IMR-90 (cell line): ENCODE measurements around the gene PSAPL1. TPM values are rescaled to one million over a fixed set of nuclear protein-coding genes. Genes with fewer than 3 reads are reported as not detected.
A peak's percentile ranks its signal among the peaks of the same experiment; 100 is the strongest.

Source experiments
- ATAC-seq: fragments of 200-7000 bp; cut with Tn5 transposase; 2 replicates; pipeline ENCODE4 v1.9.1; 2020; ENCODE audit warnings: low read depth, mild to moderate bottlenecking, moderate library complexity
- BruUV-seq: library from RNA; stranded (reverse); fragments of 400-500 nt; replicated peaks from 2 replicates; lab custom pipeline; 2021; lab: Mats Ljungman, UMichigan
- CTCF ChIA-PET: fragments of 300-600 bp; formaldehyde crosslinking; extraction: SDS; loops from one replicate; lab custom pipeline; 2021; ENCODE audit warnings: antibody characterized with exemption; lab: Yijun Ruan, JAX
- POLR2A ChIA-PET: fragments of 300-600 bp; sonication (Branson Sonifier 250); formaldehyde crosslinking; loops from one replicate; lab custom pipeline; 2022; ENCODE audit warnings: antibody characterized with exemption; ENCODE audit not compliant: unreplicated experiment; lab: Charles Lee
- DNase-seq: peaks from one replicate; pipeline ENCODE4 v3.0.0; 2013
- H2AFZ ChIP-seq: replicated peaks from 2 replicates; pipeline ENCODE3; 2013; ENCODE audit warnings: low read length, mild to moderate bottlenecking; ENCODE audit not compliant: poor library complexity
- H2AK5ac ChIP-seq: 2 replicates; pipeline ENCODE4 v1.6.1; 2013; ENCODE audit warnings: low read depth, low read length, inconsistent platforms
- H2AK9ac ChIP-seq: replicated peaks from 2 replicates; pipeline ENCODE3; 2013; ENCODE audit warnings: mild to moderate bottlenecking, low read depth, low read length, moderate library complexity; ENCODE audit not compliant: poor library complexity
- H2BK120ac ChIP-seq: 2 replicates; pipeline ENCODE4 v1.6.1; 2013; ENCODE audit warnings: low read depth, low read length, inconsistent platforms
- H2BK15ac ChIP-seq: 3 replicates; pipeline ENCODE4 v1.6.1; 2013; ENCODE audit warnings: low read depth, low read length, inconsistent platforms
- H2BK20ac ChIP-seq: 2 replicates; pipeline ENCODE4 v1.6.1; 2013; ENCODE audit warnings: low read depth, mild to moderate bottlenecking, inconsistent platforms, low read length, moderate library complexity
- H2BK5ac ChIP-seq: 2 replicates; pipeline ENCODE4 v1.6.1; 2013; ENCODE audit warnings: mild to moderate bottlenecking, low read depth, low read length, inconsistent platforms; ENCODE audit not compliant: poor library complexity, severe bottlenecking
- H3K14ac ChIP-seq: replicated peaks from 2 replicates; pipeline ENCODE4 v1.6.1; 2013; ENCODE audit warnings: low read depth, low read length, inconsistent platforms
- H3K18ac ChIP-seq: 2 replicates; pipeline ENCODE4 v1.6.1; 2013; ENCODE audit warnings: low read depth, low read length, control low read depth
- H3K23ac ChIP-seq: 2 replicates; pipeline ENCODE4 v1.6.1; 2013; ENCODE audit warnings: low read depth, low read length, inconsistent platforms
- H3K27ac ChIP-seq: 2 replicates; pipeline ENCODE4 v1.5.1; 2013; ENCODE audit warnings: mild to moderate bottlenecking, control low read depth, low read length; ENCODE audit not compliant: insufficient read depth
- H3K27me3 ChIP-seq: 2 replicates; pipeline ENCODE4 v1.6.1; 2013; ENCODE audit warnings: low read length; ENCODE audit not compliant: control insufficient read depth, insufficient read depth
- H3K36me3 ChIP-seq: 2 replicates; pipeline ENCODE4 v1.6.1; 2013; ENCODE audit warnings: low read length, mixed read lengths; ENCODE audit not compliant: control insufficient read depth, insufficient read depth
- H3K4ac ChIP-seq: 2 replicates; pipeline ENCODE4 v1.6.1; 2013; ENCODE audit warnings: low read depth, low read length, inconsistent platforms
- H3K4me1 ChIP-seq: 2 replicates; pipeline ENCODE4 v1.6.1; 2013; ENCODE audit warnings: low read length, mixed read lengths; ENCODE audit not compliant: control insufficient read depth, insufficient read depth
- H3K4me2 ChIP-seq: 2 replicates; pipeline ENCODE4 v1.6.1; 2013; ENCODE audit warnings: low read depth, mild to moderate bottlenecking, control low read depth, low read length, moderate library complexity
- H3K4me3 ChIP-seq: 2 replicates; pipeline ENCODE4 v1.5.1; 2013; ENCODE audit warnings: low read depth, mild to moderate bottlenecking, control low read depth, low read length, moderate library complexity; ENCODE audit not compliant: insufficient read depth
- H3K56ac ChIP-seq: 2 replicates; pipeline ENCODE4 v1.6.1; 2013; ENCODE audit warnings: low read length, inconsistent platforms; ENCODE audit not compliant: insufficient read depth; ENCODE audit errors: extremely low read depth
- H3K79me1 ChIP-seq, 2 experiments: 2 replicates each; pipeline ENCODE4 v1.6.1; 2013; ENCODE audit warnings: low read length in 2 of 2, inconsistent platforms in 1 of 2, low read depth in 1 of 2
- H3K9ac ChIP-seq: 2 replicates; pipeline ENCODE4 v1.6.1; 2013; ENCODE audit warnings: low read depth, low read length, control low read depth
- H3K9me1 ChIP-seq: 2 replicates; pipeline ENCODE4 v1.6.1; 2013; ENCODE audit warnings: low read length, inconsistent platforms; ENCODE audit not compliant: insufficient read depth
- H3K9me3 ChIP-seq: 2 replicates; pipeline ENCODE4 v1.6.1; 2013; ENCODE audit warnings: low read length; ENCODE audit not compliant: control insufficient read depth, insufficient read depth
- H4K20me1 ChIP-seq: 2 replicates; pipeline ENCODE4 v1.6.1; 2013; ENCODE audit warnings: low read length, inconsistent platforms; ENCODE audit not compliant: insufficient read depth
- H4K5ac ChIP-seq: 2 replicates; pipeline ENCODE4 v1.6.1; 2013; ENCODE audit warnings: mild to moderate bottlenecking, low read depth, low read length, control low read depth
- H4K8ac ChIP-seq, 2 experiments: 2 replicates each; pipeline ENCODE4 v1.6.1; 2013; ENCODE audit warnings: low read depth in 2 of 2, low read length in 2 of 2, control low read depth in 1 of 2, inconsistent platforms in 1 of 2
- H4K91ac ChIP-seq: 2 replicates; pipeline ENCODE4 v1.6.1; 2013; ENCODE audit warnings: low read depth, low read length, inconsistent platforms; ENCODE audit not compliant: insufficient read depth
- BHLHE40 ChIP-seq: fragments of 150-350 bp; IDR thresholded peaks from 2 replicates; pipeline ENCODE4 v1.6.1; 2016; ENCODE audit warnings: mild to moderate bottlenecking, low read depth, low read length
- CTCF ChIP-seq: conservative IDR thresholded peaks from 2 replicates; pipeline ENCODE4 v1.5.1; 2012; ENCODE audit warnings: mild to moderate bottlenecking, low read depth, low read length, improper control_type of control experiment
- ELK1 ChIP-seq: fragments of 150-350 bp; IDR thresholded peaks from 2 replicates; pipeline ENCODE4 v1.6.1; 2016; ENCODE audit warnings: low read depth, mild to moderate bottlenecking, low read length, moderate library complexity, borderline replicate concordance
- MAZ ChIP-seq: IDR thresholded peaks from 2 replicates; pipeline ENCODE4 v1.6.1; 2012; ENCODE audit warnings: low read depth, mild to moderate bottlenecking, low read length, improper control_type of control experiment, moderate library complexity, borderline replicate concordance
- NFE2L2 ChIP-seq: fragments of 150-350 bp; IDR thresholded peaks from 2 replicates; pipeline ENCODE4 v1.6.1; 2016; ENCODE audit warnings: low read depth, mild to moderate bottlenecking, low read length
- RCOR1 ChIP-seq: IDR thresholded peaks from 2 replicates; pipeline ENCODE4 v1.6.1; 2012; ENCODE audit warnings: mild to moderate bottlenecking, low read length, improper control_type of control experiment; ENCODE audit not compliant: insufficient replicate concordance
- RFX5 ChIP-seq: IDR thresholded peaks from 2 replicates; pipeline ENCODE4 v1.8.0; 2012; ENCODE audit warnings: low read depth, mild to moderate bottlenecking, low read length, moderate library complexity
- USF2 ChIP-seq: fragments of 150-350 bp; IDR thresholded peaks from 2 replicates; pipeline ENCODE4 v1.6.1; 2017; ENCODE audit warnings: mild to moderate bottlenecking, antibody characterized with exemption, low read length, low read depth
- WGBS, 2 experiments: methylation state at CpG; one replicate each; pipeline versions ENCODE4 v1.1.5 to v1.1.7; 2013; ENCODE audit warnings: missing lambda C conversion rate in 2 of 2; ENCODE audit not compliant: insufficient read length in 1 of 2; ENCODE audit errors: extremely low coverage in 2 of 2; 5-methylcytosine and 5-hydroxymethylcytosine counted together
- dilution Hi-C: fragments of 300-500 bp; cut with HindIII; formaldehyde crosslinking; loops from one replicate; pipeline ENCODE4 v1.14.3; 2018; ENCODE audit warnings: low sequenced_read_pairs; ENCODE audit not compliant: unreplicated experiment
- in situ Hi-C: fragments of 300-500 bp; cut with MboI; formaldehyde crosslinking; loops from 3 replicates; pipeline ENCODE4 v1.14.3; 2019; ENCODE audit warnings: low sequenced_read_pairs, inconsistent platforms, mixed read lengths
- intact Hi-C: fragments of 100-400 bp; cut with micrococcal nuclease; formaldehyde crosslinking; loops from 2 replicates; pipeline ENCODE4 v1.10.0; 2022
- polyA plus RNA-seq, 3 experiments: library from polyadenylated mRNA; depleted of rRNA; stranded (reverse); fragments of >200 nt; gene quantifications; 2 replicates each; pipeline ENCODE4 v1.2.3, GENCODE V29; 2012; ENCODE audit warnings: low replicate concordance in 1 of 3
- total RNA-seq: library from RNA; depleted of rRNA; stranded (reverse); fragments of >200 nt; gene quantifications from 2 replicates; pipeline ENCODE4 v1.2.3, GENCODE V29; 2012

The PSAPL1 gene
- total and polyA plus RNA-seq, 2 of the 4 experiments (the other 2 are of a cell fraction): not detected

- BruUV-seq: no TSS peak
- no peaks in the 10 kb centered on the region for H3K9me1 ChIP-seq
- H3K18ac ChIP-seq: no peak overlapping the region
- no peak overlapping the region for H3K9ac ChIP-seq
- in situ Hi-C loops: no loop called here
- no peak for TF ChIP-seq CTCF
- no peak for TF ChIP-seq RFX5
- TF ChIP-seq NFE2L2: no peak
- no peak for TF ChIP-seq ELK1
- TF ChIP-seq RCOR1: no peak
- TF ChIP-seq BHLHE40: no peak
- TF ChIP-seq MAZ: no peak
- TF ChIP-seq USF2: no peak
- CTCF ChIA-PET: no interaction called here
- no peaks in the 10 kb centered on the region for H3K9me3 ChIP-seq
- H2AFZ ChIP-seq: no peak overlapping the region
- H3K4me1 ChIP-seq: no peaks in the 10 kb centered on the region
- dilution Hi-C loops: no loop called here
- no peak overlapping the region for H3K4ac ChIP-seq
- WGBS, 2 experiments: 48% methylated on average over 2 of the region's 2 CpGs; no CpG with 5 or more reads in 1 of the 2 experiments
- H3K56ac ChIP-seq: no peak overlapping the region
- no peak overlapping the region for H3K4me3 ChIP-seq
- peak overlapping the region; percentile 53 for H2BK5ac ChIP-seq
- no peaks in the 10 kb centered on the region for H3K36me3 ChIP-seq
- no peak overlapping the region for H4K5ac ChIP-seq
- peaks cover 32% of the 10 kb centered on the region for H3K27me3 ChIP-seq
- no peak overlapping the region for H4K8ac ChIP-seq
- no peak for DNase-seq
- no peak overlapping the region for H2AK5ac ChIP-seq
- no peak overlapping the region for H2BK15ac ChIP-seq
- intact Hi-C loops: no loop called here
- H3K27ac ChIP-seq: no peak overlapping the region
- no peak overlapping the region for H3K14ac ChIP-seq
- H3K79me1 ChIP-seq: no peaks in the 10 kb centered on the region
- H3K23ac ChIP-seq: no peak overlapping the region
- no peak overlapping the region for H4K91ac ChIP-seq
- no peak overlapping the region for H2BK20ac ChIP-seq
- ATAC-seq: no peak
- no peak overlapping the region for H3K4me2 ChIP-seq
- H4K20me1 ChIP-seq: no peaks in the 10 kb centered on the region
- H2AK9ac ChIP-seq: no peak overlapping the region
- H2BK120ac ChIP-seq: no peak overlapping the region
- POLR2A ChIA-PET: no interaction called here
Observed at GRCh38 chr4:7400671-7401298, 33.9 kb downstream of the PSAPL1 start.
